ENCODE data around the gene SMC4.
A peak's percentile ranks its signal among the peaks of the same experiment; 100 is the strongest.
"Not testable (repeated sequence)": the region's sequence is repeated elsewhere in the genome, so short reads cannot be mapped to it uniquely, and the experiment has no call there.

Gene SMC4

GRCh38 chr3:160399125-160400029 is at the start of gene SMC4, which contains the start of gene IFT80:
Gene SMC4, plus strand, starts transcription at chr3:160399650. Its CDS starts 1,177 bp downstream, at chr3:160400827.
Gene IFT80, minus strand, starts transcription at chr3:160399225. Its CDS starts 14,625 bp downstream, at chr3:160384600.
- DNase-seq, result peak; percentile 97

GRCh38 chr3:160355826-160356225 is 43.6 kb upstream of the SMC4 start:
- DNase-seq, result no peak

- DNase-seq, result not testable (repeated sequence)
Measured at GRCh38 chr3:160362896-160363295, 36.6 kb upstream of the SMC4 start.

- DNase-seq, result no peak
Measured at GRCh38 chr3:160365869-160366522, 33.5 kb upstream of the SMC4 start.

- no peak for DNase-seq
Measured at GRCh38 chr3:160368804-160369203, 30.6 kb upstream of the SMC4 start.

GRCh38 chr3:160369784-160370183 is 29.7 kb upstream of the SMC4 start:
- no peak for DNase-seq

GRCh38 chr3:160370987-160371857 is 28.2 kb upstream of the SMC4 start:
- DNase-seq, result no peak

- no peak for DNase-seq
Measured at GRCh38 chr3:160372780-160373179, 26.7 kb upstream of the SMC4 start.

GRCh38 chr3:160373655-160374054 is 25.8 kb upstream of the SMC4 start:
- no peak for DNase-seq

GRCh38 chr3:160374472-160374871 is 25.0 kb upstream of the SMC4 start:
- DNase-seq, result no peak

GRCh38 chr3:160374925-160375324 is 24.5 kb upstream of the SMC4 start:
- no peak for DNase-seq

- no peak for DNase-seq
Measured at GRCh38 chr3:160376681-160377080, 22.8 kb upstream of the SMC4 start.

- no peak for DNase-seq
Measured at GRCh38 chr3:160378331-160379109, 20.9 kb upstream of the SMC4 start.

- DNase-seq, result no peak
Measured at GRCh38 chr3:160379628-160380214, 19.7 kb upstream of the SMC4 start.

- DNase-seq, result no peak
Measured at GRCh38 chr3:160381470-160381869, 18.0 kb upstream of the SMC4 start.

- no peak for DNase-seq
Measured at GRCh38 chr3:160384639-160385318, 14.7 kb upstream of the SMC4 start.

- DNase-seq, result no peak
Measured at GRCh38 chr3:160390565-160391138, 8.8 kb upstream of the SMC4 start.

- no peak for DNase-seq
Measured at GRCh38 chr3:160392798-160393197, 6.7 kb upstream of the SMC4 start.

GRCh38 chr3:160393346-160394008 is 6.0 kb upstream of the SMC4 start:
- no peak for DNase-seq

- DNase-seq, result no peak
Measured at GRCh38 chr3:160394009-160394392, 5.4 kb upstream of the SMC4 start.

Data from NCI-H2227 treated with DMSO at 0.1 percent for 48 hours (cell line).